Measurements from ENCODE around the gene SOAT1.
"Not testable (repeated sequence)": the region's sequence is repeated elsewhere in the genome, so short reads cannot be mapped to it uniquely, and the experiment has no call there.

The SOAT1 gene

GRCh38 chr1:179293340-179294327, at the start of gene SOAT1:
TSS of gene SOAT1 (plus strand) at chr1:179293797. CDS start at chr1:179302685, 8,888 bp downstream.
- peak; percentile 95 for DNase-seq

- not testable (repeated sequence) for DNase-seq
Measured at GRCh38 chr1:179245426-179245825, 48.2 kb upstream of the SOAT1 start.

GRCh38 chr1:179247923-179248322, 45.7 kb upstream of the SOAT1 start:
- no peak for DNase-seq

GRCh38 chr1:179251675-179252074, 41.9 kb upstream of the SOAT1 start:
- no peak for DNase-seq

- DNase-seq: no peak
Measured at GRCh38 chr1:179252606-179253005, 41.0 kb upstream of the SOAT1 start.

- no peak for DNase-seq
Measured at GRCh38 chr1:179253286-179253972, 40.2 kb upstream of the SOAT1 start.

GRCh38 chr1:179262183-179262582, 31.4 kb upstream of the SOAT1 start:
- no peak for DNase-seq

- no peak for DNase-seq
Measured at GRCh38 chr1:179263121-179263520, 30.5 kb upstream of the SOAT1 start.

- DNase-seq: no peak
Measured at GRCh38 chr1:179264507-179264906, 29.1 kb upstream of the SOAT1 start.

GRCh38 chr1:179269071-179269470, 24.5 kb upstream of the SOAT1 start:
- DNase-seq: no peak

- not testable (repeated sequence) for DNase-seq
Measured at GRCh38 chr1:179274424-179274823, 19.2 kb upstream of the SOAT1 start.

- no peak for DNase-seq
Measured at GRCh38 chr1:179278920-179279319, 14.7 kb upstream of the SOAT1 start.

GRCh38 chr1:179283992-179284391, 9.6 kb upstream of the SOAT1 start:
- no peak for DNase-seq

- DNase-seq: no peak
Measured at GRCh38 chr1:179287946-179288345, 5.7 kb upstream of the SOAT1 start.

GRCh38 chr1:179288977-179289376, 4.6 kb upstream of the SOAT1 start:
- DNase-seq: no peak

GRCh38 chr1:179295164-179295755, 1.7 kb downstream of the SOAT1 start:
- DNase-seq: no peak

GRCh38 chr1:179296356-179297104, 2.9 kb downstream of the SOAT1 start:
- no peak for DNase-seq

GRCh38 chr1:179297105-179297378, 3.4 kb downstream of the SOAT1 start:
- DNase-seq: no peak

GRCh38 chr1:179298952-179299351, 5.4 kb downstream of the SOAT1 start:
- DNase-seq: peak; percentile 58

GRCh38 chr1:179300112-179300511, 6.5 kb downstream of the SOAT1 start:
- no peak for DNase-seq

GRCh38 chr1:179302070-179302469, 8.5 kb downstream of the SOAT1 start:
- DNase-seq: no peak

GRCh38 chr1:179303200-179303785, 9.7 kb downstream of the SOAT1 start:
- DNase-seq: no peak

- no peak for DNase-seq
Measured at GRCh38 chr1:179305450-179305849, 11.9 kb downstream of the SOAT1 start.
